Thyroid gland (tissue), 4 donors: ENCODE measurements around the gene NT5DC2. TPM values are rescaled to one million over a fixed set of nuclear protein-coding genes. Genes with fewer than 3 reads are reported as not detected.

Experiments used
- DNase-seq, 2 donors: peaks; one replicate each; pipeline ENCODE4 v3.0.0-alpha.2; 2019
- H3K27ac ChIP-seq, 3 donors: fragments of 200-600 bp; sonication (generic); 1 replicate in 2 of 3; 2 replicates in 1 of 3; pipeline ENCODE4 v1.5.1; 2016 to 2019; ENCODE audit warnings: mild to moderate bottlenecking in 1 of 3, moderate library complexity in 1 of 3
- H3K27me3 ChIP-seq: fragments of 200-600 bp; sonication (generic); one replicate; pipeline ENCODE4 v1.5.1; 2019
- H3K36me3 ChIP-seq, 2 donors: fragments of 200-600 bp; sonication (generic); one replicate each; pipeline ENCODE4 v1.5.1; 2016 to 2019
- H3K4me1 ChIP-seq, 2 donors: fragments of 200-600 bp; sonication (generic); one replicate each; pipeline ENCODE4 v1.5.1; 2017 to 2019
- H3K4me3 ChIP-seq, 3 donors: fragments of 200-600 bp; sonication (generic); replicated peaks in 1 of 3; 1 replicate in 2 of 3; 2 replicates in 1 of 3; pipeline ENCODE4 v1.5.1; 2016; ENCODE audit warnings: mild to moderate bottlenecking in 1 of 3
- H3K9me3 ChIP-seq: fragments of 200-600 bp; sonication (generic); one replicate; pipeline ENCODE4 v1.5.1; 2017
- POLR2A ChIP-seq, 2 donors: fragments of 450-650 bp; IDR thresholded peaks; one replicate each; pipeline ENCODE4 v1.6.1; 2017; ENCODE audit warnings: antibody characterized with exemption in 2 of 2, mild to moderate bottlenecking in 2 of 2, moderate library complexity in 1 of 2
- WGBS, 2 donors: methylation state at CpG; one replicate each; pipeline ENCODE4 v1.1.5; 2017; 5-methylcytosine and 5-hydroxymethylcytosine counted together
- intact Hi-C: fragments of 100-400 bp; cut with DNase I; formaldehyde crosslinking; loops from one replicate; pipeline ENCODE4 v1.15.1; 2023
- total RNA-seq, 4 donors: library from RNA; depleted of rRNA; stranded (reverse); fragments of >200 nt; gene quantifications; one replicate each; pipeline ENCODE4 v1.2.3, GENCODE V29; 2016
- TF ChIP-seq, protein P1 (sequence below), 6 experiments: fragments of 200-600 bp in 3 of 6; fragments of 450-650 bp in 3 of 6; sonication (generic) in 3 of 6; IDR thresholded peaks; one replicate each; pipeline ENCODE4 v1.5.1; 2016 to 2019; ENCODE audit warnings: antibody characterized with exemption in 6 of 6, mild to moderate bottlenecking in 2 of 6, inconsistent platforms in 1 of 6, moderate library complexity in 1 of 6

Gene NT5DC2
- total RNA-seq, 4 donors from 2014 or later, result 40.5 to 55.1 (median 45.0) TPM

DNA sequence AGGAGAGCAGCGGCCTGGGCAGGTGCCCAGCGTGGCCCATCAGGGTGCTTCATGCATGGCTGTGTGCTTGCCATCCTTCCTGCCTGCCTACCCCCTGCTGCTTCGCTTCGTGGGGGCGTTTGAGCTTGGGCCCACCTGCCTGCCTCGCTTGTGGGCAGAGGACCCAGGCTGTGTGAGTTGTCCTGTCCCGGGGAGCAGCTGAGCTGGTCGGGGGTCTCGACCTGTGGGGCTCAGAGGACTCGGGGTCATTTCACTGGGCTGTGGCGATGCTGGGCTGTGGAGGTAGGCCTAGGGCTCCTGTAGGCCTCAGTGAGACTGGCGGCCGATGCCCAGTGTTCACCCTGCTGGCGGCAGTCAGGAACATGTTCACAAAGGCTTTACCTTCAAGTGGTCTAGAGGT lies 50.6 kb downstream of the NT5DC2 start:
- 87% methylated on average over 12 to 14 of the region's 14 CpGs for WGBS, 2 donors
- no peak for DNase-seq
- no peaks in the 10 kb centered on the region for H3K9me3 ChIP-seq
- no peak for TF ChIP-seq POLR2A (IDR thresholded peaks at IDR 0.05)
- TF ChIP-seq, protein P1, sequence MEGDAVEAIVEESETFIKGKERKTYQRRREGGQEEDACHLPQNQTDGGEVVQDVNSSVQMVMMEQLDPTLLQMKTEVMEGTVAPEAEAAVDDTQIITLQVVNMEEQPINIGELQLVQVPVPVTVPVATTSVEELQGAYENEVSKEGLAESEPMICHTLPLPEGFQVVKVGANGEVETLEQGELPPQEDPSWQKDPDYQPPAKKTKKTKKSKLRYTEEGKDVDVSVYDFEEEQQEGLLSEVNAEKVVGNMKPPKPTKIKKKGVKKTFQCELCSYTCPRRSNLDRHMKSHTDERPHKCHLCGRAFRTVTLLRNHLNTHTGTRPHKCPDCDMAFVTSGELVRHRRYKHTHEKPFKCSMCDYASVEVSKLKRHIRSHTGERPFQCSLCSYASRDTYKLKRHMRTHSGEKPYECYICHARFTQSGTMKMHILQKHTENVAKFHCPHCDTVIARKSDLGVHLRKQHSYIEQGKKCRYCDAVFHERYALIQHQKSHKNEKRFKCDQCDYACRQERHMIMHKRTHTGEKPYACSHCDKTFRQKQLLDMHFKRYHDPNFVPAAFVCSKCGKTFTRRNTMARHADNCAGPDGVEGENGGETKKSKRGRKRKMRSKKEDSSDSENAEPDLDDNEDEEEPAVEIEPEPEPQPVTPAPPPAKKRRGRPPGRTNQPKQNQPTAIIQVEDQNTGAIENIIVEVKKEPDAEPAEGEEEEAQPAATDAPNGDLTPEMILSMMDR (IDR thresholded peaks at IDR 0.05), result no peak
- peaks cover 42 to 61% of the 10 kb centered on the region in 2 donors for H3K36me3 ChIP-seq
- intact Hi-C loops, result no loop called here
- no peaks in the 10 kb centered on the region for H3K4me1 ChIP-seq
- no peak overlapping the region for H3K27ac ChIP-seq
- H3K4me3 ChIP-seq, result no peak overlapping the region
- no peaks in the 10 kb centered on the region for H3K27me3 ChIP-seq

DNA sequence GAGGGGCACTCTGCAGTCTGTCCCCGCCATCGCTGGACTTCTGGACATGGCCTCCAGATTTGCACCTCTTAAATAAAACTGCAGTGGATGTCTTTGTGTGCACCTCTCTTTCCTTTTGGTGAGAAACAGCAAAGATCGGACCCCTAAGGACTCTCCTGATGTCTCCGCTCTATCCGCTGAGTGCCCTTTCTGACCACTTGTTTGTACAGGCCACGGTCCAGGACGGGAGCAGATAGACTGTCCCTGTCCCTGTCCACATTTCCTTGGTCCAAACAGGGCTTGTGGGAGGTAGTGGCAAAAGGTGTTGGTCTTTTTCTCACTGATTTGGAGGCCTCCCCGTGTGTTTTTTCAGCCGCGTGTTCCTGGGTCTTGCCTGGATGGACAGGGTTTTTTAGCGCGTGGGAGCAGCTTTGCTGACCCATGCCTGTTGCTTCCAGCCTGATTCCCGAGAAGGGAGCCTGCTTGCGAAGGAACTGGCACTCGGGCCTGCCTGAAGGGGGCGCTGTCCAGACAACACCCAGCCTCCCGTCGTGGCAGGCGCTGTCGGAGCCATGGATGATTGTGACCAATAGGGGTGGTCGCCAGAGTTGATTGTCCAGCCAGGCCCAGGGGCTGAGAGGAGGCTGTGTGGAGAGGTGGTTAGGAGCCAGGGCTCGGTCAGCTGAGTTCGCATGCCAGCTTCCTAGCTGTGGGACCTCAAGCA lies 51.7 kb downstream of the NT5DC2 start:
- TF ChIP-seq, protein P1 (IDR thresholded peaks at IDR 0.05), result peak in 2 of 6 experiments; percentile 9 to 26
- no peak for TF ChIP-seq POLR2A (IDR thresholded peaks at IDR 0.05)
- intact Hi-C loops, result no loop called here
- Histone ChIP-seq H3K27me3 (no peaks in the 10 kb centered on the region), H3K36me3 (peaks cover 45 to 61% of the 10 kb centered on the region in 2 donors), H3K4me3 (no peak overlapping the region), H3K27ac (no peak overlapping the region), H3K9me3 (no peaks in the 10 kb centered on the region), H3K4me1 (no peaks in the 10 kb centered on the region)
- WGBS, 2 donors, result 86 to 87% methylated on average over 14 to 19 of the region's 23 CpGs
- DNase-seq, result peak in 1 of 2 donors; percentile 17

DNA sequence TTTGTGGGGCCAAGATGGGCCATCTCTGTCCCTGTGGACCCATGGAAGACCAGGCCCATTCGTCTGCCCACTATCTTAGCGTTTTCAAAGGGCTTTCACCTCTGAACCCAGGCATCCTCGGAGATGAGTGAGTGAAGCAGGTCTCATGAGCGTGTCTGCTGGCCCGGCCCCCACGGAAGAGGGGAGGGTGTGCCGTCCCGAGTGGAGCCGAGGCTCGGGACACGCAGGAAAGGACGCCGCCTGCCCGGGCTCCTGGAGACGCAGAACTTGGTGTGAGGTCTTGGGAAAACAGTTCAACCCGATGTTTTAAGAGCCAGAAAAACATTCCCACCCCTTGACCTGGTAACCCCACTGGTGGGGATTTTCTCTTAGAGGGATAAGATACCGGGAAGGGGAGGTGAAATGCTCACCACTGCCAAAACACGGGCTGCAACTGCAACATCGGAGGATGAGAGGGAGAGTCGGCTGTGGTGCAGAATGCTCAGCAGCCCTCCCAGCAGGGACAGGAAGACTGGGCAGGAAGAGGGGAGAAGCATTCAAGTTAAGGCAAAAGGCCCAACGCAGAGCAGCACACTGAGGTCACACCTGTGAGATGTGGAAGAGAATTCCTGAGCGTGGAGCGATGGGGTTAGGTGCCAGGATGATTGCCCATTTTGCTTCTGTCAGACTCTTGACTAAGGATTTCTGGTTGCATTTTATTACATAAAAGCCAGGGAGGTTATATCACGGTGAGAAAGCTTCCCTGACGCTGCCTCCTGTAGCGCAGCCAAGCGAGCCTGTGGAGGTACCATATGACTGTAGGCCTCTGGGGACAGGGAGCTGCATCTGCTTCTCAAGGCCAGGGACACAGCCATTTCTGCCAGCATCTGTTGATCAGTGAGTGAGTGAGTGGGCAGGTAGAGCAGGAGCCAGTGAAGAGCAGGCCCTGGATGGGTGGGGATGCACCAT lies 52.6 kb downstream of the NT5DC2 start:
- Histone ChIP-seq H3K4me1 (no peaks in the 10 kb centered on the region), H3K36me3 (peaks cover 46 to 64% of the 10 kb centered on the region in 2 donors), H3K9me3 (no peaks in the 10 kb centered on the region), H3K27me3 (no peaks in the 10 kb centered on the region), H3K4me3 (no peak overlapping the region), H3K27ac (no peak overlapping the region)
- intact Hi-C loops, result no loop called here
- WGBS, 2 donors, result 83 to 85% methylated on average over 14 to 27 of the region's 27 CpGs
- DNase-seq, result no peak
- TF ChIP-seq, protein P1 (IDR thresholded peaks at IDR 0.05), result no peak
- TF ChIP-seq POLR2A (IDR thresholded peaks at IDR 0.05), result no peak

DNA sequence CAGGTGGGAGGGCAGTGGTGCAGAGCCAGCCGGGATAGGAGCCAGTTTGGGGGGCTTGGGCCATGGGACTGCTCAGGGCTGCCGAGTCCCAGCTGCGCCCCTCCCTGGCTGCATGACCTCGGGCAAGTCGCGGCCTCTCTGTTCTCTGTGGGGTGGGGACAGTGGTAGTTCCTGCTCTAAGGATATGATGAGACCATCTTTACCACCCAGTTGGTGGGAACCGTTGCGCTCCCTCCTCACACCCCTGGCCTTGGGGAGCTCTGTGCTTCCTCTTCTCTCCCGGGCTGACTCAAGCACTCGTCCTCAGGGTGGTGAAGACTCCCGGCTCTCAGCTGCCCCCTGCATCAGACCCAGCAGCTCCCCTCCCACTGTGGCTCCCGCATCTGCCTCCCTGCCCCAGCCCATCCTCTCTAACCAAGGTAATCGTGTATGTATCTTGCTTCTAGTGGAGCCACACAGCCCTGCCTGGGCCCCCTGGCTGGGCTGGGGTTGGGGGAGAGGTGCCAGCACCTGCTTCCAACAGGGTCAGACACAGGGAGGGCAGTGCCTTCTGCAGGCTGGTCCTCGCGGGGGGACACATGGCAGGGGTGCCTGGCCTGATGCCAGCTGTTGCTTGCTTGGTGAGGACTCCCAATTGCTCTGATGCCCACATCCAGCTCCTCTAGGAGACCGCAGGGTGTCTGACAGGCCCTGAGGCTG lies 53.6 kb downstream of the NT5DC2 start:
- TF ChIP-seq, protein P1 (IDR thresholded peaks at IDR 0.05), result no peak
- no peak for TF ChIP-seq POLR2A (IDR thresholded peaks at IDR 0.05)
- H3K9me3 ChIP-seq, result no peaks in the 10 kb centered on the region
- H3K4me1 ChIP-seq, result no peaks in the 10 kb centered on the region
- peaks cover 57 to 66% of the 10 kb centered on the region in 2 donors for H3K36me3 ChIP-seq
- intact Hi-C loops, result no loop called here
- no peaks in the 10 kb centered on the region for H3K27me3 ChIP-seq
- H3K4me3 ChIP-seq, result no peak overlapping the region
- DNase-seq, result no peak
- H3K27ac ChIP-seq, result no peak overlapping the region
- 82 to 91% methylated on average over 13 to 16 of the region's 16 CpGs for WGBS, 2 donors
